Measurements from ENCODE around the gene SLC38A1.

DNA sequence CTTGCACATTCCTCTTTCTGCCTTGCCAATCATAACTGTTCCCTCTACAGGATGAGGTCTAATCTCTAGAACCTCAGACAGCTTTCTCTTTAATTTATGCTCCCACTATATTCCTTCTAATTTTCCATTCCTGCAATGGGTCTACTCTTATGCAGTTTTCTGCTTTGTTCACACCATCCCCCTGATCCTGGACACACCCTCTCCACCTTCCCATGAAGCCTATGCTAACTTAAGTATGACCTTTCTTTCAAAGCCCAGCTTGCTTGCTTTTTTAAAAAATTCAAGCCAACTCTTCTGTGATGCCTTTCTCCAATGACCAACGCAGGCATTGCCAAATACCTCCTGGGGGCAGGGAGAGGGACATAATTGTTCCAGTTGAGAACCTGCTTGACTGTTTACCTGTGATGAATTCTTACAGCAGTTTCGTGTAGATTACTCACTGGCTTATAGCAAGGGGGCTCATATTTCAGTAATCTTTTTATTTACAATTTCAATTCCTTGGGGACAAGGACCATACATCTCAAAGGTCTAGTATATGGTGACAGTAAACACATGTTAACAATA is 7.8 kb downstream of the SLC38A1 start:
- no peak for TF ChIP-seq CHD2 (IDR thresholded peaks at IDR 0.05; ENCODE audit: low read length, partially characterized antibody)
- no peak for TF ChIP-seq GATA2 (CRISPR knock-in tag; IDR thresholded peaks at IDR 0.05)
- TF ChIP-seq RAD21 (IDR thresholded peaks at IDR 0.05; ENCODE audit: low read length), result no peak
- no peak for TF ChIP-seq RFX5 (IDR thresholded peaks at IDR 0.05; ENCODE audit: low read length)
- TF ChIP-seq, protein P1, sequence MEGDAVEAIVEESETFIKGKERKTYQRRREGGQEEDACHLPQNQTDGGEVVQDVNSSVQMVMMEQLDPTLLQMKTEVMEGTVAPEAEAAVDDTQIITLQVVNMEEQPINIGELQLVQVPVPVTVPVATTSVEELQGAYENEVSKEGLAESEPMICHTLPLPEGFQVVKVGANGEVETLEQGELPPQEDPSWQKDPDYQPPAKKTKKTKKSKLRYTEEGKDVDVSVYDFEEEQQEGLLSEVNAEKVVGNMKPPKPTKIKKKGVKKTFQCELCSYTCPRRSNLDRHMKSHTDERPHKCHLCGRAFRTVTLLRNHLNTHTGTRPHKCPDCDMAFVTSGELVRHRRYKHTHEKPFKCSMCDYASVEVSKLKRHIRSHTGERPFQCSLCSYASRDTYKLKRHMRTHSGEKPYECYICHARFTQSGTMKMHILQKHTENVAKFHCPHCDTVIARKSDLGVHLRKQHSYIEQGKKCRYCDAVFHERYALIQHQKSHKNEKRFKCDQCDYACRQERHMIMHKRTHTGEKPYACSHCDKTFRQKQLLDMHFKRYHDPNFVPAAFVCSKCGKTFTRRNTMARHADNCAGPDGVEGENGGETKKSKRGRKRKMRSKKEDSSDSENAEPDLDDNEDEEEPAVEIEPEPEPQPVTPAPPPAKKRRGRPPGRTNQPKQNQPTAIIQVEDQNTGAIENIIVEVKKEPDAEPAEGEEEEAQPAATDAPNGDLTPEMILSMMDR (IDR thresholded peaks at IDR 0.05), result no peak
- TF ChIP-seq POLR2AphosphoS5 (IDR thresholded peaks at IDR 0.05; ENCODE audit: low read depth, low read length), result no peak
- TF ChIP-seq, protein P2, sequence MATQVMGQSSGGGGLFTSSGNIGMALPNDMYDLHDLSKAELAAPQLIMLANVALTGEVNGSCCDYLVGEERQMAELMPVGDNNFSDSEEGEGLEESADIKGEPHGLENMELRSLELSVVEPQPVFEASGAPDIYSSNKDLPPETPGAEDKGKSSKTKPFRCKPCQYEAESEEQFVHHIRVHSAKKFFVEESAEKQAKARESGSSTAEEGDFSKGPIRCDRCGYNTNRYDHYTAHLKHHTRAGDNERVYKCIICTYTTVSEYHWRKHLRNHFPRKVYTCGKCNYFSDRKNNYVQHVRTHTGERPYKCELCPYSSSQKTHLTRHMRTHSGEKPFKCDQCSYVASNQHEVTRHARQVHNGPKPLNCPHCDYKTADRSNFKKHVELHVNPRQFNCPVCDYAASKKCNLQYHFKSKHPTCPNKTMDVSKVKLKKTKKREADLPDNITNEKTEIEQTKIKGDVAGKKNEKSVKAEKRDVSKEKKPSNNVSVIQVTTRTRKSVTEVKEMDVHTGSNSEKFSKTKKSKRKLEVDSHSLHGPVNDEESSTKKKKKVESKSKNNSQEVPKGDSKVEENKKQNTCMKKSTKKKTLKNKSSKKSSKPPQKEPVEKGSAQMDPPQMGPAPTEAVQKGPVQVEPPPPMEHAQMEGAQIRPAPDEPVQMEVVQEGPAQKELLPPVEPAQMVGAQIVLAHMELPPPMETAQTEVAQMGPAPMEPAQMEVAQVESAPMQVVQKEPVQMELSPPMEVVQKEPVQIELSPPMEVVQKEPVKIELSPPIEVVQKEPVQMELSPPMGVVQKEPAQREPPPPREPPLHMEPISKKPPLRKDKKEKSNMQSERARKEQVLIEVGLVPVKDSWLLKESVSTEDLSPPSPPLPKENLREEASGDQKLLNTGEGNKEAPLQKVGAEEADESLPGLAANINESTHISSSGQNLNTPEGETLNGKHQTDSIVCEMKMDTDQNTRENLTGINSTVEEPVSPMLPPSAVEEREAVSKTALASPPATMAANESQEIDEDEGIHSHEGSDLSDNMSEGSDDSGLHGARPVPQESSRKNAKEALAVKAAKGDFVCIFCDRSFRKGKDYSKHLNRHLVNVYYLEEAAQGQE (IDR thresholded peaks at IDR 0.05; ENCODE audit: low read depth, low read length), result no peak
- TF ChIP-seq JUND (IDR thresholded peaks at IDR 0.05), result no peak

Data from SK-N-SH (cell line).